ENCODE results near the gene GNG7.

The GNG7 gene

GRCh38 chr19:2507109-2507508 lies 195.4 kb downstream of the GNG7 start:
- TF ChIP-seq CTCF (conservative IDR thresholded peaks at IDR 0.05), result no peak
- H3K27ac ChIP-seq, result peak overlapping the region; percentile 83

GRCh38 chr19:2506656-2507055 lies 195.8 kb downstream of the GNG7 start:
- H3K27ac ChIP-seq, result peak overlapping the region; percentile 83

- H3K27ac ChIP-seq, result no peak overlapping the region
- no peak for TF ChIP-seq CTCF (conservative IDR thresholded peaks at IDR 0.05)
These were observed 198.9 kb downstream of the GNG7 start for GRCh38 chr19:2503521-2504109.

- no peak overlapping the region for H3K27ac ChIP-seq
- TF ChIP-seq CTCF (conservative IDR thresholded peaks at IDR 0.05), result no peak
These were observed 201.6 kb downstream of the GNG7 start for GRCh38 chr19:2500841-2501261.

- no peak overlapping the region for H3K27ac ChIP-seq
- TF ChIP-seq CTCF (conservative IDR thresholded peaks at IDR 0.05), result no peak
These were observed 202.3 kb downstream of the GNG7 start for GRCh38 chr19:2500156-2500555.

GRCh38 chr19:2497186-2497585 lies 205.3 kb downstream of the GNG7 start:
- no peak for TF ChIP-seq CTCF (conservative IDR thresholded peaks at IDR 0.05)
- no peak overlapping the region for H3K27ac ChIP-seq

GRCh38 chr19:2495651-2496316 lies 206.7 kb downstream of the GNG7 start:
- TF ChIP-seq CTCF (conservative IDR thresholded peaks at IDR 0.05), result no peak
- H3K27ac ChIP-seq, result peak overlapping the region; percentile 71

- no peak for TF ChIP-seq CTCF (conservative IDR thresholded peaks at IDR 0.05)
- H3K27ac ChIP-seq, result peak overlapping the region; percentile 71
These were observed 207.3 kb downstream of the GNG7 start for GRCh38 chr19:2495130-2495641.
